HG03520 (cell line): ENCODE data around the gene HSPD1.

Source experiments
- ATAC-seq: cut with Tn5 transposase; IDR thresholded peaks from one replicate; pipeline ENCODE4 v1.9.1; 2021; ENCODE audit warnings: mild to moderate bottlenecking, moderate library complexity; ENCODE audit not compliant: unreplicated experiment

The HSPD1 gene

DNA sequence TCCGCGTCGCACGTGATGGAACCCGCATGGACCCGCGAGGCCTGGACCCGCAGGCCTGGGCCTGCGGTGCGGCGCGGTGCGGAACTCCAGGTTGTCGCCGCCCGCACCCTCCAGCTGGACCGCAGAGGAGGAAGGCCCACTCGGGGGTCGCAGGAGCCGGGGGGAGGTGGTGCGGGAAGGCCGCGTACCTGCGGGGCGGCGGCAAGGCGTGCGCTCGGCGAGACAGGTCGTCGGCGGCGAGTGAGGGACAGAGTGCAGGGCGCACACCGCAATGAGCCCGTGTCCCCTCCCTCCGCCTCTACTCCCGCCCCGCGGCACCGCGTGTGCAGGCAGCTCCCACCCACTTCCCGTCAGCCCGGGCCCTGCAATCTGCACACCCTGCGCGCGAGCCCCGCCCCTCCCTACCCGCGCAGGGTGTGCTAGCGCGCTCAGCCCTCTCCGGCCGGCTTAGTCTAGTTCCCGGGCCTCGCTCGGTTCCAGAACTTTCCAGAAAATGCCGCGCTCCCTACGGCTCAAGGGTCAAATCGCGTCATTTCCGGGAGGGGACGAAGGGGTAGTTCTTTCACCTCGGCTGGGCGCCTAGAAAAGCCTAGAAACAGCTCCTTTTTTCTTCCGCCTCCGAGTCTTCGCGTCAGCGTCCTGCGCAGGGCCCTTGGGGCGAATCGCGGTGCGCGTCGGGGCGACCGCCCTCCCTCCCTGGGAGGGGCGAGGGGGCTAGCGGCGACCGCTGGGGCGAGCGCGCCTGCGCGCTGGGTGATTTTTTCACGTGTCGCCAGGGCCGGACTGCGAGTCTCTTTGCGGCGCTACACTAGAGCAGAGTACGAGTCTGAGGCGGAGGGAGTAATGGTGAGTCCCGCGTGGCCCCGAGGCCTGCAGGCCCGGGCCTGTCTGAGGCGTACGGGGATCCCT is at the start of gene HSPD1, which contains the start of gene HSPE1:
Gene HSPD1 (minus strand): TSS at position 247 of the 909 bp plus-strand sequence. CDS start 992 bp downstream, outside the sequence.
Gene HSPE1 (plus strand): TSS at position 786 of the 909 bp plus-strand sequence. CDS start 58 bp downstream, at position 844.
- peak; percentile 76 for ATAC-seq

DNA sequence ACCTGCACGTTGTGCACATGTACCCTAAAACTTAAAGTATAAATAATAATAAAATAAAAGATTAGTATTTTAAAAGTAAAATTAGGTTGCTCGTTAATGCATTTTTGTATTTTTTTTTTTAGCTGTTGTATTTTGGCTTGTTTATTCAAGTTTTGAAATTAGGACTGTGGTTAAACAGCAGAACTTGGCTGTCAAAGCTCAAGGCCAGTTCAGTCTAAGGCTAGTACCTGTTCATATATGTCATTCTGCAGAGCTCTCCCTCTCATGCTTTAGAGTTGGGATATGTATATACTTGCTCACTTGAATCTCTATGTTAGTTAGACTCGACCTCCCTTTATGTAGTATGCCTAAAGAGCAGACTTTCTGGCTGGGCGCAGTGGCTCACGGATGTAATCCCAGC is 48.9 kb upstream of the HSPD1 start:
- no peak for ATAC-seq

DNA sequence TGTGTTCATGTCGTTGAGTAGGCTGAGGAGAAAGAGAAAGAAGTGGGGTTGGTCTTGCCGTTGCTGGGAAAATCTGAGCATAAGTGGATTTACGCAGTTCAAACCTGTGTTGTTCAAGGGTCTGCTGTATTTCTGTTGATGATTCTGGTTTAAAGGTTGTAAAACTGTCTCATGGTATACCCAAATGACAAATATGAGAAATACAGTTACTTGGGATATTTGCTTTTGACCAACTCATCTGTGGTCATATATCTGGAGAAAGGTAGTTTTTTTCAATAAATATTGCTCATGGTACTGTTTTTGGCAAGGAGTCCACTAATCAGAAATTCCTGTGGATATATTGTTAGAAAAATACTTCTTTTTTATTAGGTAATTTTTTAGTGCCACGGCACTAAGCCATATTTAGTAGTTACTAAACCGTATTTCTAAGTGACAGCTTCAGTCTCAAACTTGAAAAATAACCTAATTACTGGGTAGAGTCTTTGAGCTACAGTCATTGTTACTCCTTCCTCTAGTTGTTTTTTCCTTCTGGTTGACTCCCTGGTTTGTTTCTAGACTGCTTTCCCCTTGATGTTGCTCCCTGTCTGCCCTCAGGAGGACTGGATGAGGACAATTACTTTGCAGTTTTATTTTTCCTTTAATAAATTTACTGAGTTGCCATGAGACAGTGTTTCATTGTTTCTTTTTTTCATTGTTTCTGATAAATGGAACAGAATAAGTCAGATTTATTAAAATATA is 47.7 kb upstream of the HSPD1 start:
- no peak for ATAC-seq

DNA sequence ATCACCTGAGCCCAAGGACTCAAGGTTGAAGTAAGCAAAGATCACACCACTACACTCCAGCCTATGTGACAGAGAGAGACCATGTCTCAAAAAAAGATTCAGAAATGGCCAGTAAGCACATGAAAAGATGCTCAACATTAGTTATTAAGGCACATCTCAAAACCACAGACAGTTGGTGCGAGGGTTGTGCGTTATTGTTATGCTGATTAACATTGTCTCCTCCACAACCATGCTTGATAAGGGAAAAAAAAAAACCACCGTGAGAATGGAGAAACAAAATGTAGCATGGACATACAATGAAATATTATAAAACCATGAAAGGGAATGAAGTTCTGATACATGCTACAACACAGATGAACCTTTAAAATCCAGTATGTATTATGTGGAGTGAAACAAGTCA is 43.6 kb upstream of the HSPD1 start:
- no peak for ATAC-seq

DNA sequence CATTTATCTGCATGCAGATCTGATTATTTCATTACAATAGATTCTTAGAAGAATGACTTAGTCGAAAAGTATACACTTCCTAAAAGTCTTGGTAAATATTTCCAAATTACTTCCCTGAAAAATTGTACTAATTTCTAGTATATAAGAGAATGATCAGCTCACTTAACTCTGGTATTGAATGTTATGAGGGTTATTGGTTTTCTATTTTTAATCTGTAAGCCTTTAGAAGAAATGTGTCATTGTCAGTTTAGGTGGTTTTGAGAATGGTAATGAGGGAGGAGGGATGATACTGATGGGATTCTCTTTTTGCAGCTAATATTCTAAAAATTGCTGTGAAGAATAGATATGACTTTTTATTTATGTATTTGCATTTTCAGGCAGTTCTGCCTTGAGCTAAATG is 40.1 kb upstream of the HSPD1 start:
- no peak for ATAC-seq

DNA sequence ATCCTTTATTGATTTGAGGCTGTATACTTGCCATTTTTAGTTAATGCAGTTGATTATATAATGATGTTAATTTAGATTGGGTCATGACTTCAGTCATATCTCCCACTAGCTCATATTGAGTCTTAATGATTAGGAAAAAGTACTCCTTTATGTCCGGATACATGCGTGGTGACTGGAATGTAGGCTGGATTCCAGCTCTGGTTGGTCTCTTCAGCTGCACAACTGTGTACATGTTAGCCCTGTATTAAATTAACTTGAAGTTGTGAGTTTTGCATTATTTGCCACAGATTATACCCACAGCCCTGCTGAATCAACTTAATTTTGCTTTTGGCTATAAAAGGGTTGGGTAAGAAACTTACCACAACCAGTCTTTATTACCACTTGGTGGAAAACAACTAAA is 38.8 kb upstream of the HSPD1 start:
- ATAC-seq: no peak

DNA sequence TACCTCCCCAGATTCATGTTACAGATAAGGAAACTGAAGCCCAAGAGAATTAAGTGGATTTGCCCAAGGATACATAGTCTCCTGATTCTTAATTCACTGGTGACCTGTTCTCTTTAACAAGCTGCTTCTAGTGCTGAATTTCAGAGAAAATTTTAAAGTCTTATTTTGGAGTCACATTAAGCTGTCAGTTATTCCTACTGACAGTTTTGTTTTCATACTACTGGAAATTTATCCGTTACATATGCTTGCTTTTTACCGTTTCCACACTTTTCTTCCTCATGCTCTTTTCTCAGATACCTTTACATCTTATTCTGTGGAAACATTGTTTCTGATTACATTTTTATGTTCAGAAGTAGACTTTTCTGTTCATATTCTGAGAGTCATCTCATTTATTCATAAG is 17.5 kb upstream of the HSPD1 start:
- no peak for ATAC-seq

DNA sequence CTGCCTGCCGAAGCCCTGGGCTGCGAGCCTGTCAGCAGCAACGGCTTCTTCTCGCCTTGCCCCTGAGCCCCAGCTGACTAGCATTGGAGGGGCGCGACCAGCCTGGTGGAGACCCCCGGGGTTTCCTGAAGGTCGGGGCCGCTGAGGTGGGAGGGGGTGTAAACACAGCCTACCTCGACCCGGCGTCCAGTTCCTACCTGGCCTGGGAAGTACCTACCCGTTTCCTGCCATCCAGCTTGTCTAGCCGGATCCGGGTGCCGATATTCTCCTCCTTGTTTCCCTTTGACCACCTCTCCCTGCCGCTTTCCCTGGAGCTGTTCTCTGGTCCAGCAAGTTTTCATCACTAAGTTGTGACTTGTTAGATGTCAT is 16.7 kb upstream of the HSPD1 start:
- ATAC-seq: no peak

DNA sequence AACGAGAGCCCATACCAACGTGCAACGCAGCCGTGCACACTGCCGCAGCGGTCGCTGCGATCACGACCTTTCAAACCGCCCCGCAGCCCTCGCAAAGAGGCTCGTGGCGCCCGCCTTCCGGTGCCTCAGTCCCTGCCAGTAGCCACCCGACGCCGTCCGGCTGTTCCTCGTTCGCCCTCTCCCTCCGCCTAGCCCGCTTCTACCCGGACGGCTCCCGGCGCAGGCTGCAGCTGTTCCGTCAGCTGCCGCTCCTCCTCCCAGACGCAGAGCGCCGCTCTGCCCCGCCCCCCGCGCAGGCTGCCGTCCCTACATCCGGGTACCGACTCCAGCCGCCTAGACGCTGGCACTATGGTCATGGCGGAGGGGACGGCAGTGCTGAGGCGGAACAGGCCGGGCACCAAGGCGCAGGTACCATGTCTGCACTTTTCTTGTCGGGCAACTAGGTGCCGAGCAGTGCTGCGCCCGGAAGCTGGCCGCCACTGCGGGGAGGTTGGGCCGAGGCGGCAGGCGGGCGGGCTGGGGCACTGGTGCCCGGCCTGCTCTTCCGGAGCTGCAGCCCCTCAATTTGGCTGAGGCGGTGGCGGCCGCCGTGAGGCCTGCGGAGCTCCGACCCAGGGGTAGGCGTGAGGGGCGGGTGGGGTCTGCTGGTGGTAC is 16.2 kb upstream of the HSPD1 start, which contains the start of gene MOB4:
Gene MOB4 (plus strand): TSS at position 328 of the 654 bp plus-strand sequence. CDS start 21 bp downstream, at position 349.
- ATAC-seq: peak; percentile 92

DNA sequence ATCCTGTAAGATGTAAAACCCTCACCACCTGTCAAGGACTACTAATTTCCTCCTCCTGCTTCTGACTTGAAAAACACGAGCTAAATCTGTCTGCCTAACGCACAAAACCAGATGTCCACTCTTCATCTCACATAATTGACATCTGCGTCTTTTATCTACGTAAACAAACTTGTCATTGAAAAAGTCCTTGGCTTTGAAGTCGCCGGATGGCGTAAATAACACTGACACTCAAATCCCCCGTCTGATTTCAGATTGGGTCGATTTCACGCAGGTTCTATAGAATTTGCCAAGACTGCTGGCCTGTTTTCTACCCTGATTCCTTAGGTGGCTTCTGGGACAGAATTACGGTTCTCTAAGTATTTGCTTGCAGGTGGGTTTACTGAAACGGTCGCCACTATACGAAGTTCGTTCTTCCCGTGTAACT is 15.7 kb upstream of the HSPD1 start:
- no peak for ATAC-seq

DNA sequence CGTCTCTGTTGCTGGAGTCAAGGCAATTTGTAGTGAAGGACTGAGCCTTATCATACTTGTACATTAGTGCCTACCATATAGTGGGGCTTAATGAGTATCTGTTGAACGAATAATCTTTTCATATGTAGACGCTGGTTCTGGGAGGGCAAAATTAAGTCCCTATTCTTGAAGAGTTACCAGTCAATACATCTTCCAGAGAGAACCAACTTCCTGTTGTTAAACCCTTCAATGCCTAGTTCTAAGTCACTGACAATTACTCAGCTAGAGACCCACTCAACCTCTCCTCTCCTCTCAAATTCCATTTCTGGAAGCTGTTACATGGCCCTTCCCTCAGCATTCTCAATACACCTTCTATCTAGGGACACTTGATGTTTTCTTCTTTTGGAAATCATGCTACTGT is 15.1 kb upstream of the HSPD1 start:
- no peak for ATAC-seq

DNA sequence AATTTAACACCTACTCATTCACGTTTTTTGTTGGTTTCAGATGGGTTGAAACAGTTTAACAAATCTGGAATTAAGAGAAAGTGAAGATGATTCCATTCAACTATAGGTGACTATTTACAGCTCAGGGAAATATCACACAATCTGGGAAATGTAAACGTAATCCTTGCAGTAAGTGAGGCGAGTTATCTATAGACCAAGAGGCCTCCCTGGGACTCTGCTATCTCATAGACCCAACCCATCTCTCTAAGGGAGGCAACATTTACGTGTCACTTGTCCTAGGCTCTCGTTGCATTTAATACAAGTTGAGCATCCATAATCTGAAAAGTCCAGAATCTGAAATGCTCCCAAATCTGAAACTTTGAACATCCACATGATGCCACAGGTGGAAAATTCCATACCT is 14.3 kb upstream of the HSPD1 start:
- no peak for ATAC-seq

DNA sequence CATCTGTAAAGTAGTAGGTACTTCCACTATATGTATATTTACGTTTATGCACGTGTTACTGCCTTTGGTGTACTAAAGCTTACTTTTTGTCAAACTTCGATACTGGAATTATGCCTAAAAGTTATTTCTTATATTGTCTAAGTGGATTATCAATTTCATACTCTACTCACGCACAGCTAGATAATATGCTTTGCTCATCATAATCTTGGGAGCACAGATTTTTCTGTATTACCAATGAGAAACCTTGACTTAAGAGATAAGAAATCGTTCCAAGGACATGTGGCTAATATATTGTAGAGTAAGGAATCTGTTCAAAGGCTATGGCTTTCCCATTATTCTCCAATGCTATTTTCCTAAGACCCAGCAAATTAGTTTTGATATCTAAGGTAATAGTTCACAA is 7.0 kb upstream of the HSPD1 start:
- no peak for ATAC-seq

DNA sequence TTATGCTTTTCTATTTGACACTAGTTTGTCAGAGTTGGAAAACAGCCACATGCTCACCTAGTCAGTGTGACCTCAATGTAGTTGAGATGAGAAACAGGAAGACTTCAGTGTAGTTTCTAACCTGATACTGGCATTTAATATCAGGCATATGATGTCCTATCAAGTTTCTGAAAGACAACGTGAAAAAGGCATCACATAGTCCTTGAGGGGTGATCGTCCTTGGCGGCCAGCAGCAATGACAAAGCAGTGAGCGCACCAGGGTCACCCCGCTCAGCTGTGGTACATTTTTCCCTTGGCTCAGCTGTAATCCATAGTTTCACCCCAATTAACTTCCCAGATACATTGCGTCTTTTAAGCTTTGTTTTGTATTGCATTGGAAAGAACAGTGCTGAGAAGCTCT is 4.9 kb upstream of the HSPD1 start:
- no peak for ATAC-seq

DNA sequence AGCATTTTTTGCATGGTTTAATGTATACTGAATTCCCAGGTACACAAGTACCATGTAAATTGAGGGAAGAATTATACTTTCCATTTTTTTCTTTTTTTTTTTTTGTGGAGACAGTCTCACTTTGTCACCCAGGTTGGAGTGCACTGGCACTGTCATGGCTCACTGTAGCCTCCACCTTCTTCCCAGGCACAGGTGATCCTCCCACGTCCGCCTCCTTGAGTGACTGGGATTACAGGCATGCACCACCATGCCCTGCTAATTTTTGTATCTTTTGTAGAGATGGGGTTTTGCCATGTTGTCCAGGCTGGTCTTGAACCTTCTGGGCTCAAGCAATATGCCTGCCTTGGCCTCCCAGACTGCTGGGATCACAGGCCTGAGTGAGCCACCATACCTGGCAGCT is 4.4 kb upstream of the HSPD1 start:
- no peak for ATAC-seq

DNA sequence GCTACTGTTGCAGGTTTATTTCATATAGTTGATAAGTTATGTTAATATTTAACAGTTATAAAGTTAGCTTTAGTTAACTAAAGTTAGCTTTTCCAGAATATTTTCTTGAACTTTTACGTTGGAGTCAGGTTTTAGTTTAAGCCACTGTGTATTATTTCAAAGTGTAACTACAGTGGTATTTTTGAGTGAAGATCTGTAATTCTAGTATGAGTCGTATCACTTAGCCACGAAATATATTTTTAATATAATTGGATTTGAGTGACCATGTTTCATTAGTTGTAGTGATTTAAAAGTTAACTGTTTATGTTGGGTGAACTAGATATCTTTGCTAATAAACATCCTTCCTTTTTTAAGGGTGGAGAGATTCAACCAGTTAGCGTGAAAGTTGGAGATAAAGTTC is 3.0 kb upstream of the HSPD1 start:
- no peak for ATAC-seq

DNA sequence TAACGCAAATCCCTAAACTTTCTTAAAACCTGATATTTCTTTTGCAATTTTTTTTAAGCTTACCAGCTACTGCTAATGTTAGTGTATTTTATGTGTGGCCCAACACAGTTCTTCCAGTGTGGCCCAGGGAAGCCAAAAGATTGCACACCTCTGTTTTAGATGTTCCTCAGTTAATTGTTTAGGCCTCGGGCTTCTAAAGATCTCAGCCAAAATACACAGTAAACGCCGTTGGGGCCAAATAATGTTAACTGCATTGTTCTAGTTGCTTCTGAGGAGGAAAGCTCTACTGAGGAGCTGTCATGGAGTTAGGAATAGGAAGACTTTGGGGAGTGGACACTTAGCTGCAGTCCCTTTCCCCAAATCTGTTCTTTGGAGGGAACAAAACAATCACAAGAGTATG is 2.6 kb upstream of the HSPD1 start:
- ATAC-seq: no peak

DNA sequence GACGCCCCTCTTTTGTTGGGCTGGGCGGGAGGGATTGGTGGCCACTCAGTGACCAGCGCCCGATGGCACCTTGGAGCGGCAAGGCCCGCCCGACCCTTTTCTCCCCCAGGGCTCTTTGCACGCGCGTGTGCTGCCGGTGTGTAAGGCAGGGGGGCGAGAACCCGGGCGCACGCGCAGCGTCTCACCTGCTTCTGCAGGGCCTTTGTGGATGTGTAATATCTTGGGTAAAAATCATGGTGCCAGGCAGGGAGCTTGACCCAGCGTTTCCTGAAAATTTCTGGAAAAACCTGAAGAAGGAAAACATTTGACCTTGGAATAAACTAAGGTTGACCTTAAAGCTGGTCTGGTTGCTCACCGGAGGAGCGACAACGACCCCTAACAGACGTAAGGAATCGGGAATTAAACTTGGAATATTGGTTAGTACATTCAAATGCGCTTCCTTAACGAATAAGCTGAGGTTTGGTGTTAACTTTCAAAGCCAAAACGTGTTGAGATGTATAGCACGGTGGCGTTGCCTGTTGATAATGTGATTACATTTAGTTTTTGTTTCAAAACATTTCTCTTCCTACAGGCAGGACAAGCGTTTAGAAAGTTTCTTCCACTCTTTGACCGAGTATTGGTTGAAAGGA is 977 bp upstream of the HSPD1 start:
- peak; percentile 3 for ATAC-seq

DNA sequence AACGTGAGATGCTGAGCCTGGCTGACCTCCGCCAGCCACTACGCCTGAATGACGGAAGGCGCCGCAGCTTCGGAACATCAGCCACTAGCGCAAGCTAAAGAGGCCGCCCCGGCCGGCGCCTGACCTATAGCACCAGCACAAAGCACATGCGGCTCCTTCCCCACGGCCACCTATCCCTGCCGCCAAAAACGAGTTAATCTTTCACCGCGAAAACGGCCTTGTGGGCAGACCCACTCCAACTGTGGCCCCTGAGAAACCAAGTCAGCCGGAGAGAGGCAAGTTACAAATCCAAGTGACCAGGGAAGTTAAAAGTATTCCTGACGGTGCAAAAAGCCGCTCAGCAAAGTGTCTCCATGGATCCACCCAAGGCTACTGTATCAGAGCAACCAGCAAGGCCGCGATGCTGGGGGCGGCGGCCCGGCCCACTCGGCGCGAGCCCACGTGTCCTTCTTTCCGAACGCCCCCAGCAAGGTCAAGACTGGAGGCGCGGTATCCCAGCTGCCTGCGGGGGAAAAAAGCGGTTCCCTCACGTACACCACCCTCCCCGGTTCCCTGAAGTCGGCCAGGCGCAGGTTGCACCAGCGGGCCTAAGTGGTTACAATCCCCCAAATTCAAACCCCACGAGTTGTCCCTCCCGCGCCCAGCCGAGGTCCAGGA is 575 bp downstream of the HSPD1 start:
- ATAC-seq: peak; percentile 27

DNA sequence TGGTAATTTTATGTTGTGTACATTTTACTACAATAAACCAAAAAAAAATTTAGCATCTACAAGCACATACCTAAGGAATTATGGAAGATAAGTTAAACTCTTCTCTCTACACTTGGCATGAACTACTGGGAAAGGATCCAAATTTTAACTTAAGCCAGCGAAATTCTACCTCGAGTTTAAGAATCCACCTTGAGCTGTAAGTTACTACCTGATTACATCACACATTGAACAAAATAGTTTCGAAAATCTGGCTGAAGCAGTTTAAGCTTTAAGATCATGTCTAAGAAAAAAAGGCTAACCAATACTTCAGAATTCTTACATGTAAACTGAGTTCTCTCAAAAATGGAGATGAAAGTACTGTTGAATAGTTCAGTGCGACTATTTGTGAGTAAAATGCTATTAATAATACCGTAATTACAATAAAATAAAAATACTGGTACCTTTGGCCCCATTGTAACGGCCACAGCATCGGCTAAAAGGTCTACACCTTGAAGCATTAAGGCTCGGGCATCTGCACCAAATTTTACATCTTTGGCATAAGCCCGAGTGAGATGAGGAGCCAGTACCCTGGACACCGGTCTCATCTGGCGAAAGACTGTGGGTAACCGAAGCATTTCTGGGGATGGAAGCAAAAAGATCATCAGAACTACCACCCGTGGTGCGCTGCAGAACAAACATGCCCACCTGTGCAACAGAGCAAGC is 1.3 kb downstream of the HSPD1 start:
- ATAC-seq: no peak
